HK-2 (cell line): ENCODE results near the gene CTNND2.
"Not testable (repeated sequence)": the region's sequence is repeated elsewhere in the genome, so short reads cannot be mapped to it uniquely, and the experiment has no call there.

ENCODE experiments used
- DNase-seq: peaks from one replicate; pipeline ENCODE4 v3.0.0-alpha.2; 2018; ENCODE audit not compliant: unreplicated experiment

CTNND2 gene

DNA sequence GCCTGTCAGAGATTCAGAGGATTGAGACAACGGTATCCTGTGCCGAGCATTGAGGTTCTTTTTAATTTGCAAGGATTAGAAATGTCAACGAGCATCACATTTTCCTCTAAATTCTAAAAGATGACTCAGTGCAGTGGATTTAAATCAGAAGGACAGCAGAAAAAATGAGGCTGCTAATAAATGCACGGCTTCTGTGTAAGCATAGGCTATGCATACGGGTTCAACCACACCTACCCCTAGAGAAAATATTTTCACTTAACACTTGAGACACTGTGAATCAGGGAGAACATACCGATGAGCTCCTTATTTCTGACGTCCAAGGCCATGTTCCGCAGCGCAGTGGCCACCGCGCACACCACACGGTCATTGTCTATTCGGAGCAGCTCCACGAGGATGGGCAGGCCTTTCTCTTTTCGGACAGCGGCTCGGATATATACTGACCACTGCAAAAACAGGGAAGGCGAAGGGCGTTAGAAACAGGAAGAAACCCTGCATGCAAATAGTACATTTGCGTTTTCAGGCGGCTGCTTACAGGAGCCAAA lies 821.8 kb downstream of the CTNND2 start:
- no peak for DNase-seq

DNA sequence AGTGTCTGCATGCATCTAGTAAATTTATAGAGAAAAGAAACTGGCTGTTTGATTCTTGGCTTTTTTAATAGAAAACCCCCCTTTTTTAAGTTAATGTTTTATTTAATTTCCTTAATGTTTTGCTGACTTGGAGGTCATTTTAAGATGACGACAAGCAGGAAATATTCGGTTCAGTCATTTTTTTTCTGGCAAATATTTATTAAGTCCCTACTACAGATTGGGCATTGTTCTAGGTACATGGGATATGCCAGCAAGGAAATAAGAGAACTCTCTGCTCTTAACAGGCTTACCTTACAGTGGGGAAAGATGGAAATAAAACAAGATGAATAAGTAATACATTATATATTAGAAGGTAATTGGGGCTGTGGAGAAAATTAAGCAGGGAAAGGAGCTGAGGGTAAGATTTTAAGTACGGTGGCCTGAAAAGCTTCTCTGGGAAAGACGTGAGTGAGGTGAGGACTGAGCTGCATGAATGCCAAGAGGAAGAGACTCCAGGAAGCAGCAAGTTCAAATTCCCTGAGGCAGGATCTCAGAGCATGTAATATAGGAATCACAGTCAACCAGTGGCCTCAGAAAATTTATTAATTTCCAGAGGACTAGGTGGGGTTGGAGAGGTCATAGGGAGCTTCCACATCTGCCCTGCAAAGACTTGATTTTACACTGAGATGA lies 827.2 kb downstream of the CTNND2 start:
- DNase-seq: no peak

DNA sequence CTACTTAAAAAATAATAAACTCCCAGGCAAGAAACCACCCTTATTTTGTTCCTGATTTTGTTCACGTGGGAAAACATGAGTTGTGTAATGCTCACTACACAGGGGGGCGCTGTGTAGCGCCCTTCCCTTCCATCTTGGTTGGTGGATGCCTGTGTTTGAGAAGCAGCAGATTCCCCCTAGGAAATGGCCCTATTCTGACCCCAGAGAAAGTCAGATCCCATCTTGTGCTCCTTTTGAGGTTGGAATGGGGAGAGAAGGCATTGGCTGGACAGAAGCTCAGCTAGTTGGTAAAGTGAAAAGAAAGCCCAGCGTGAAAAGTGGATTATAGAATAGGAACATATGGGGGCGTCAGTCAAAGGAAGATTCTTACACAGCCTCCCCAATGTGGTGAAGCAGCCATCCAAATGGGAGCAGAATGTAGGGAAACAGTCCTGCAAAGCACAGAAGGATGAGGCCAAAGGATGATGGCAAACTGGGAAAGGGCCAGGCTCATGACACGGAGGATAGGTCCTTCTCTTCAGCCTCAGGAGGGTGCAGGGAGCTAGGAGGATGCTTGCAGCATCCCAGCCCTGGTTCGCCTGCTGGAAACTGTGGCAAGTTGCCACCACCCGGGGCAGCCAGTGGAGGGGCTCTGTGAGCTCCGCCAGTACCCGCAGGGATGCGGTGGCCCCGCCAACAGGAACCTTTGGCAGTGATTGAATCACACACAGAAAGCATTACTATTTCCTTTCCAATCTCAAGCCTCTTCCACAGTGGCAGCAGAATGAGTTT lies 829.0 kb downstream of the CTNND2 start:
- DNase-seq: no peak

DNA sequence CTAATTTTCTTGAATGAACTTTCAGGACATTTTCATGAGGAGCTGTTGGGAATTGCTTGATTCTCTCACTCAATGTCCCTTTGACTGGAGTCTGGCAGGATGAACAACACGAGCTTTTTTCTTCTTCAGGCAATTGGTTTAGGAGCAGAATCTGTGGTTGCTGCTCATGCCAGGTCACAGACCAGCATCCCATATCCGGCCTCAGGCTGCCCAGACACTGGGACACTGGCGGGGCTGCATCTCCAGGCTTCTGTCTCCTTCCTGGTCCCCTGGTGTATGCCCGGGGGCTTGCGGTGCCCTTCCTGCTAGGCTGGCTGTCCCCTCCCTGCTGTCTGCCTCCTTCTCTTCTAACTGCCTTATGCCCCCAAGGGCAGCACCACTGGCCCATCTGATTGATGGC lies 831.7 kb downstream of the CTNND2 start:
- no peak for DNase-seq

DNA sequence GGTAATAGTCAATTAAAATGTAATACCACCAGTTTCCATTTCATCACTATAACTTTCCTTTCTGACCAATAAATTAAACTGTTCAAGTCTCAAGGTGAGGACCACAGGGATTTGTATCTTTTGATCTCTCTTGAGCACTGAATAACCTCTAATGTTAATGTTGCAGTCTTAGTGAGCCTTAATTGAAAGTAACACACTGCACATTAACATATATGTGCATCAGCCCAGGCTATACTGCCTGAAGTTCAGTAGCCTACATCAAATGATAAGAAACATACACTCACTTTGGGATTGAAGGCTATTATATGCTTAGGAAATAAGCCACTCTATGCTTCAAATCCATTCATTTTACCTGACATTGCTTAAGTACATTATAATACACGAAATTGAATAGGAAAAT lies 832.2 kb downstream of the CTNND2 start:
- no peak for DNase-seq

DNA sequence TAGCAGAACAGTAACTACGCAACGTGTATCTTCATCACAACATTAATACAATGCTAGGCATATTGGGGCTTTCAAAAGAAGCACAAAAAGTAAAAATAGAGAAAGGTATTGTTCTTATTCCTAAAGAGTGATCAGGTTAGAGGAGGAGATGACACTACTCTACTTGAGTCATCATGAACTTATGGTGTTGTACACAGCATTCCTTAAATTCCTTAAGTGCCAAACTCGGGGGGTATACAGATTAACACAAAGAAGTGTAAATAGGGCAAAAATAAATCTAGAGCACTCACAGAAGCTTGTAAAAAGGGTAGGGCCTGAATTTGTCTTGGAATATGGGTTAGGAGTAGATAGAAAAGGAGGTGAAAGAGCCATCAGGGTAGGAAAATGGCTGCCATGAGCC lies 835.2 kb downstream of the CTNND2 start:
- no peak for DNase-seq

DNA sequence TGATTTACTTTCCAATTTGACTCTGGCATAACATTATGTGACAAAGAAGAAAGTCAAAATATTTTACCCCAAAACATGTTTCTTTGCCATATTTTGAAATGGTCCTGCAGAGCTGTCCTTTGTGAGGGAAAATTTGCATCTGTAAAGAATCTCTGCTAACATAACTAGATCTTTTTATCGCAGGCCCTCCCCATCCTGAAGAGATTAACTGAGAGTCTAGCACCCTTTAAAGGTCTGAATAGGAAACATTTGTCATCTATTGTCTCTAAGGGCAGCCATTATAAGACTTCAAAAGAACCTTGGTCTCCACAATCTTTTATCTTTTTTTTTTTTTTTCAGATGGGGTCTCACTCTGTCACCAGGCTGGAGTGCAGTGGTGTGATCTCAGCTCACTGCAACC lies 838.5 kb downstream of the CTNND2 start:
- not testable (repeated sequence) for DNase-seq

DNA sequence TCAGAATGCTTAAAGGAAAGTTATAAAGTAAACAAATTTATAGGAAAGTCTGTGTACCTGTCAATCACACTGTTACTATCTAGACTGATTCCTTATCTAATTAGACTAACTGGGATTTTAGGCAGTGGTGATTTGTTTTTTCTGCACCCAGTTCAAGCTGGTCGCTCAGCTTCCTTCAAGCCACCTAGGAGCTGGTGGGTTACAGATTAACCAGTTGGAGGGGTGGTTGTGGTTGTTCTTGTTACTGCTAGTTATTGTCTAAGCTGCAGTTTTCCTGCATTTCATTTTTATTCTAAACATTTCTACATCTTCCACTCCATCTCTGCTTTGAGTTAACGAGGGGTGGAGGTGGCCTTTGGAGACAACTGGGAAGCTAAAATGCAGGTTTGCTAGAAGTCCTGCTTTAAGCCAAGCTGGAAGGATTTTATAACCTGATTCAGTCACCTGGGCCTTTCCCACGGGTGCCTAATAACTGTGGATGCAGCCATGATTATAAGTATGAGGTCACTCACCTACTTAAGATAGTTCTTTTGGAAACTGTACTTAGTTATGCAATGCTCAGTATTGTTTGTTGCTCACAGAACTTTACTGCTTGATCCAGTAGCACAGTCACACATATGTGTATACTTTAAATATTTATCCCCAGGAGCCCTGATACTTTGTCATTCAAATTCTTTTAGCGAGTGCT lies 839.3 kb downstream of the CTNND2 start:
- DNase-seq: no peak

DNA sequence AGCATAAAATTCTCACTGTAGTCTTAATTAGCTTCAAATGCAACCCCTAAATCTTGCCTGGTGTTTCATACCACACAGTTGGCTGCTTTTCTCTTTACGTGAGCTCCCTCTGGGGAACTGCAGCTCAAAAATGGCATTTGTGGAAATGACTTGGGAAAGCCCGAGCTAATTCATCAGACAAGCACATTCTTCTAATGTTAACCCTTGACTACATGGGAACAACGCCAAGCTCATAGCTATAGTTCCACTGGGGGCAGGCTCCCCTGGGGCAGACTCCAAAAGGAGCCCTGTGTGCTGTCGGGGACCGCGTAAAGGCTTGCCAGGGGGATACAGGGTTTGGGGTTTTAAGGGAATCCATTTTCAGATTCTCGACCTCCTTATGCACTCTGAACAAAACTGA lies 841.8 kb downstream of the CTNND2 start:
- DNase-seq: no peak

DNA sequence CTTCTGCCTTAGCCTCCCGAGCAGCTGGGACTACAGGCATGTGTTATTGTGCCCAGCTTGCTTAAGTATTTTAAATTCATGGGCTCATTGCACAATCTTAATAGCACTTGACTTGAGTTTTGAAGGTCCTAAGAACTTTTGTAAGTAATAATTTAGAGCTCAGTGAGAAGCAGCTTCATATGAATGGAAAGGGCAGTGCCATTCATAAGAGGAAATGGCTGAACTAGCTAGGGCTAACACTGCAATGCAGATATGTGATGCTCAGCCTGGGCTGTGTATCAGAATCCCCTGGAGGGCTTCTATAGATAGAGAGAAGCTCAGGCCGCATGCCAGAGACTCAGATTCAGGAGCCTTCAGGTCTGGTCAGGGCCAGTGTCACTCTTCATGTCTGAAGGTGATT lies 847.7 kb downstream of the CTNND2 start:
- DNase-seq: no peak

DNA sequence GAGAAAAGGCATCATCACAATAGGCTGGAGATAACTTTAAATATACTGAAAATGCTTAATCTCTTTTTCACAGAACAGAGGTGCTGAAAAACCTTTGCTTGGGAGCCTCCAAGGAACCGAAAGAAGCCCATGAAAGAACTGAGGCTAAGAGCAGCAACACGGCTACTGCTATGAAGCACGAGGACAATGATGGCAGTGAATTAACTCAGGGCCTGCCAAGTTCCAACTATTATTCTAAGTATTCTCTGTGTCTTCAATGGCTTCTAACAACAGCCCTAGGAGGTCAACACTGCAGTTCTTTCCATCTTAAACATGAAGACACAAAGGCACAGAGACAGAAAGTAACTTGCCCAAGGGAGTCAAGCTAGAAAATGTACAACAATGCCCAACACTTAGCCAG lies 850.2 kb downstream of the CTNND2 start:
- no peak for DNase-seq

DNA sequence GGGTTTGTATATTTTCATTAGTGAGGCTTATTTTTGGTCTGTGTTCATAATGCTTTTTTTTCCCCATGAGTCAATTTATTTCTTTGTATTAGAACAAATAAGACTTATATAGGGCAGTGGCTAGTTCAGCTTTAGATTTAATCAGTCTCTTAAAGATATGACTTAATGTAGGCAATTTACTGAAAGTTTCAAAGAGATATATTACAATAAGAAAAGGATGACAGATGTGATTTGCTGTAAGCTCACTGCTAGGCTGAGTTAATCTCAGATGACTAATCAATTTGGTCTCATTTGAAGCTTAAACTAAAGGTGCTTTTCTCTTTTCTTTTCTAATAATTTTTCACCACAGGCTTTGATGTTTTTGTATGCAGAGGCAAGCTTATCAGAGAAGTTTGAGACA lies 851.4 kb downstream of the CTNND2 start:
- DNase-seq: no peak

DNA sequence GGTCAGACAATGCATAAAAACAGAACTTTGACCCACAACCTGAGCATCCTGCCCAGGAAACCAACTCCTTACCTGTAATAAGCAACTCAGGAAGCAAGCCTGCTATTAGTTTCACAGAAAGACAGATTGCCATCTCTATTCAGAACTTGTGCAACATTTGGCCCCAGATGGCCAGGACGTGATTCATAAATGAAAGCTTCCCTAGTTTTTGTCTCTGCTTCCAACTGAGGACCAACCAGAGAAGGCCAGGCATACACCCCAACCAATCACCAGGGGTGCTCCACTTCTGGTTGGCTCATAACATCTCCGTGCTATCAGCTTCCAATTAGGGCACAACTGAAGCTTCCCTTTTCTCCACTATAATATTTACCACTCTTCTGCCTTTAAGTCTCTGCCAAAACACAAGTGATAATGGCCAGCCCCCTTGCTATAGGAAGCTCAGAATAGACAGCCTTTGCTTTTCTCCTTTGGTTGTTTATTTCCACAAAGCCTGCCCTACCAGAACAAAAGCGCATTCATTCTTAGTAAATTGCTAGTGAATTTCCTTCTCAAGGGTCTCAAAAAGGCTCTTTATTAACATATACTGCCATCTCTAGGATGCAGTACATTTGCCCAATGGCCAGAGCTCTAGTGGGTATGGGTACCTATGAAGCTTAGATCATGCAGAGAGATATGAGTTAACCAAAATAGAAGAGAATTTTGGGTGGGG lies 853.5 kb downstream of the CTNND2 start:
- no peak for DNase-seq

DNA sequence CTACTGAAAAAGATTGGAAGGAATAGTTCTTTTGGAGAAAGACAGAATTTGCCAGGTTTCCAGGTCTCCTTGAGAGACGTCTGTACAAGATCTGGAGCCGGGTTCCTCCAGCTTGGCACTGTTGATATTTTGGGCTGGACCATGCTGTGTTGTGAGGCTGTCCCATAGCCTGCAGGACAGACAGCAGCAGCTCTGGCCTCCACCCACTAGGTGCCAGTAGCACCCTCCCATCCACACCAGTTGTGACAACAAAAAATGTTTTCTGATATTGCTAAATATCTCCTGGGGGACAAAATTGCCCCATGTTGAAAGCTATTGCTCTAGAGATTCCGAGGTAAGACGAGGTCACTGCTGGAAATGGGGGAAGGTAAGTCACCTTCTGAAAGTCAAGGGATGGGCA lies 855.5 kb downstream of the CTNND2 start:
- no peak for DNase-seq

DNA sequence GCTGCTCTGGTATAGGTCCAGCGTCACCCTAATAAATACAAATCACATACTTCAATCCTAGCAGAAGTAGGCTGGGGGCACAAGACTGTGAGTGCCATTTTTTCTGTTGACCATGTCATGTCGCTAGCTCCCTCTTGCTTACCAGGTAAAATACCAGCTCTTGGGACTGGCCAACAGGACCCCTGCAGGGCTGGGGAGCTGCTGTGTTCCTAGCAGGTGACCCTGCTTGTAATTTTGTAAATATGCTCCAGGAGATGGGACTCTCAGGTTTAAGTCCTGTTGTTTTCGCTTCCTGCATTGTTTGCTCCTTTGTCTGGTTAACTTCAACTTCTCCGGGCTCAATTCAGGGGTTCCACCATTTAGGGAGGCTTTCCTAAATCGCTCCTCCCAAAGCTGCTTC lies 856.6 kb downstream of the CTNND2 start:
- no peak for DNase-seq

DNA sequence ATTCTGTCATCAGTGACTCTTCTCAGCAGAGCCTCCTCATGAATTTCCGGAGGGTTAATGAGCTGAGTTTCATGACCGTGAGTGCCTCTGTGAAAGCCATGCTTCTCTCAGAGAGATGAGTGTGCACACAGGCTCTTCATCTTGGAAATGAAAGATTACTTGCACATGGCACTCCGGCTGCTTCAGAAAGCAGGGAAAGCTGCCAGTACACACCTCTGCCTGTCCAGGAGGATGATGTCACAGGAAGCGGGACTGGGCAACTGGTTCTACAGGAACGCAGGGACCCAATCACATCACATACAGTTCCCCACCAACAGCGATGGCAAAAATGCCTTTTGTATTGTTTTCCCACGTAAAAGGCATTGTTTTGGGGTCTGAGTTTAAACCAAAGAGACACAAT lies 857.2 kb downstream of the CTNND2 start:
- DNase-seq: no peak

DNA sequence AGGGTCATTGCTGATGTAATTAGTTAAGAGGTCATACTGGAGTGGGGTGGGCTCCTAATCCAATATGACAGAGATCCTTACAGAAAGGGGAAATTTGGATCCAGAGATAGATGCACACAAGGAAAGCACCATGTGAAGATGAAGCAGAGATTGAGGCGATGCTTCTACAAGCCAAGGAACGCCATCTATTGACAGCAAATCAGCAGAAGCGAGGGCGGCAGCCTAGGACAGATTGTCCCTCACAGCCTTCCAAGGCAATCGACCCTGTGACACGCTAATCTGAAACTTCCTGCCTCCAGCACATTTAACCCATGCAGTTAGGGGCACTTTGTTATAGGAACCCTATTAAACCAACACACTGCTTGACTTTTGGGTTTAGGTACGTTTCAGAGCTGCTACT lies 858.1 kb downstream of the CTNND2 start:
- DNase-seq: no peak

DNA sequence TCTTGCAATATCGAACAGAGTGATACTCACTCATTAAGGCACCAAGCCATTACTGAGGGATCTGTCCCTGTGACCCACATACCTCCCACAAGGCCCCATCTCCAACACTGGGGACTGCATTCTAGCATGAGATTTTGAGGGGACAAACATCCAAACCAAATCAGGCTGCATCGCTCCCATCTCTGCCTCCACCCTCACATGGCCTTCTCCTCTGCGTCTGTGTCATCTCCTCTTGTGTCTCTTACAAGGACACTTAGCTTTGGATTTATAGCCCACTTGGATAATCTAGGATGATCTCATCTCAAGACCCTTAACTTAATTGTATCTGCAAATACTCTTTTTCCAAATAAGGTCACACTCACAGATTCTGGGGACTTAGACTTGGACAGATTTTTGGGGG lies 858.8 kb downstream of the CTNND2 start:
- DNase-seq: no peak

DNA sequence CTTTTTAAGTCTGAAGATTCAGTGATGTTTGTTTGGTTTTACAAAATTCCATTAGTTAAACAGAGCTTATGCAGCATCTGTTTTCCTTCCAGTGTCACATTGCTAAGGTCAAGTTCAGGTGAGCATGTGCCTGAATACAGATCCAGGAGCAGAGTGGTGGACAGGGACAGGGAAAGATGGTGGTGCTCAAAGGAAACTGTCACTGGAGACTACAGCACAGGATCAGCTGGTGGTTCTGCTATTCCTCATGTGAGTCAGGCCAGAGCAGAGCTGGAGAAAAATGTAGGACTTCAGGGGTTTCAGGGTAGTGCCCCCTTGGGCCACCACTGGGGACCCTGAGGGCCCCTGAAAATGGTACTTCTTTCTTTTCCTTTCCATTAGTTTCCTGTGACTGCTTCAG lies 859.7 kb downstream of the CTNND2 start:
- DNase-seq: no peak

DNA sequence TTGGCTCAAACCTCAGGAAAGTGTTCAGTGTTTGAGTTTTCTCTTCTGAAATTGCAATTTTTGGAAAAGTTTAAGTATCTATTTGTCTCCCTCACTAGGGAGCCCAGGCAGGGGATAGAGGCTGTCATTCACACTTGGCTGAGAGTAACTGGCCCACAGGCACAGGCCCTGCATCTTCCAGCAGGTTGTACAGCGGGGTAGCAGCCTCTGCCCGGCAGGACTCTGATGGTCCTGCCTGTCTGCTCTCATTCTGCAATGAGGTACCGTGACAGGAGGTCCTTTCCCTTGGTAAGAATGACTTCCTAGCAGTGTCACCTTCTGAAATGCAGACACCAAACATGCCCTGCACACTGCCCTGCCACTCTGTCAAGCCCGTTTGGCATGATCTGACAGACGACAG lies 860.4 kb downstream of the CTNND2 start:
- no peak for DNase-seq

DNA sequence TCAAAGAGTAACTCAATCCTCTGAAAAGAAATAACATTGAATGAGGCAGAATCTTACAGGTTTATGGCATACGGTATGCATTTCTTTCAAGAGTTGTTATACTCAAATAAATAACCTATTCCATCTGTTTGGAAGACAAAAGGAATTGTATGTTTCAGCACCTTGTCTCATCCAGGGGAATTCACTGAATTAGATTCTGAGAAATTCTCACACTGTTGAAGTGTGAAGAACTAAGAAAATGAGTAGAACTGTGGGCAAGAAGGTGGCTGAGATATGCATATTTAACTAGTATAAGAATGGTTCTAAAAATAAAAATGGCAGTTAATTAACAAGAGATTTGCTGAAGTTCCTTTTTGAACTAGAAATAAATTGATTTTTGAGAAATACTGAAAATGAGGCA lies 863.9 kb downstream of the CTNND2 start:
- no peak for DNase-seq

DNA sequence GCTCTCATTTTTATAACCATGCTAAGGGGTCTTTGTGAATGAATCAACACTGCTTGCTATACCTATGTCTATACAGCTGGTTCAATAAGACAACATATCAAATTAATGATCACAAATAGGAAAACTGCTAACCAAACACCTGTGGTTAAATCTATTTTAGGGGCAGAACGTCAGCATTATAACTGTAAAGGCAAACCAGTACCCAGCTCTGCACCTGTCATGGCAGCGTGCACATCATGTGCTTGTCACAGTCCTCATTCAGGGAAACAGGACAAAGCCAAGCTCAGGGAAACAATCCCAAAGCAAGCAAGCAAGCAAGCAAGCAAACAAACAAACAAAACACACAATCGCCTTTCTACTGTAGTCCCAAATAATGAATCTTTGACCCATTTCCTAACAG lies 865.5 kb downstream of the CTNND2 start:
- no peak for DNase-seq
